Psoas muscle (tissue), 8 donors: ENCODE data around the gene ACP4. TPM values are rescaled to one million over a fixed set of nuclear protein-coding genes. Genes with fewer than 3 reads are reported as not detected.

ENCODE experiments used
- ATAC-seq, 4 donors: fragments of 200-7000 bp; cut with Tn5 transposase; one replicate each; pipeline ENCODE4 v1.9.1; 2020; ENCODE audit warnings: moderate library complexity in 3 of 4, mild to moderate bottlenecking in 2 of 4
- DNase-seq, 2 donors: peaks; one replicate each; pipeline ENCODE4 v3.0.0-alpha.2; 2020
- H3K27ac ChIP-seq: fragments of 200-600 bp; one replicate; pipeline ENCODE4 v1.8.0; 2022
- H3K27me3 ChIP-seq, 3 donors: fragments of 200-600 bp in 1 of 3; one replicate each; pipeline versions ENCODE4 v1.6.1 to v1.8.0; 2013 to 2022; ENCODE audit warnings: low read length in 2 of 3, mild to moderate bottlenecking in 2 of 3, moderate library complexity in 1 of 3; ENCODE audit not compliant: insufficient read depth in 3 of 3
- H3K36me3 ChIP-seq, 2 donors: fragments of 200-600 bp in 1 of 2; one replicate each; pipeline versions ENCODE4 v1.6.1 to v1.8.0; 2013 to 2022; ENCODE audit warnings: low read depth in 1 of 2, mild to moderate bottlenecking in 1 of 2, moderate library complexity in 1 of 2; ENCODE audit not compliant: insufficient read depth in 1 of 2
- H3K4me1 ChIP-seq: fragments of 200-600 bp; one replicate; pipeline ENCODE4 v1.8.0; 2022
- H3K4me3 ChIP-seq: fragments of 200-600 bp; one replicate; pipeline ENCODE4 v1.8.0; 2022; ENCODE audit warnings: mild to moderate bottlenecking
- H3K9me3 ChIP-seq: fragments of 200-600 bp; one replicate; pipeline ENCODE4 v1.8.0; 2022
- WGBS, 3 donors: extraction: QIAGEN DNeasy Blood & Tissue Kit; methylation state at CpG; one replicate each; pipeline versions ENCODE4 v1.1.6 to v1.1.7; 2013; 5-methylcytosine and 5-hydroxymethylcytosine counted together
- intact Hi-C, 2 donors: fragments of 100-400 bp; cut with DNase I; formaldehyde crosslinking; loops; one replicate each; pipeline versions ENCODE4 v1.11.0 to v1.14.2; 2022
- polyA plus RNA-seq, 3 donors: library from polyadenylated mRNA; stranded (reverse); fragments of 200-250 nt; gene quantifications; one replicate each; pipeline ENCODE4 v1.2.3, GENCODE V29; 2013
- total RNA-seq, 4 donors: library from RNA; stranded (reverse); fragmentation: NEBNext Ultra II Directional in 2 of 4; extraction: Animal tissue kit (Norgen Biotek cat#: 25700) in 2 of 4; gene quantifications; one replicate each; pipeline versions ENCODE4 v1.2.1 to v1.2.4, GENCODE V29; 2021 to 2023
- TF ChIP-seq, protein P1 (sequence below): fragments of 200-600 bp; IDR thresholded peaks from one replicate; pipeline ENCODE4 v1.8.0; 2022; ENCODE audit warnings: antibody characterized with exemption
- donor health status: healthy with polysubstance abuse.
- donor health status: DM: no; HTN: no; CAD: no; lungs with moderate emphysema.
- donor health status: Bipolar disorder and iron deficiency.
- donor health status: healthy.
- donor health status: DM: yes; HTN: yes; CAD: no.
- donor health status: DM: no; HTN: no; CAD: no.
- donor health status: DM: no; HTN: no; CAD: no.
- donor health status: DM: yes; HTN: yes; CAD: no.

The ACP4 gene
- total and polyA plus RNA-seq, 7 donors = not detected

DNA sequence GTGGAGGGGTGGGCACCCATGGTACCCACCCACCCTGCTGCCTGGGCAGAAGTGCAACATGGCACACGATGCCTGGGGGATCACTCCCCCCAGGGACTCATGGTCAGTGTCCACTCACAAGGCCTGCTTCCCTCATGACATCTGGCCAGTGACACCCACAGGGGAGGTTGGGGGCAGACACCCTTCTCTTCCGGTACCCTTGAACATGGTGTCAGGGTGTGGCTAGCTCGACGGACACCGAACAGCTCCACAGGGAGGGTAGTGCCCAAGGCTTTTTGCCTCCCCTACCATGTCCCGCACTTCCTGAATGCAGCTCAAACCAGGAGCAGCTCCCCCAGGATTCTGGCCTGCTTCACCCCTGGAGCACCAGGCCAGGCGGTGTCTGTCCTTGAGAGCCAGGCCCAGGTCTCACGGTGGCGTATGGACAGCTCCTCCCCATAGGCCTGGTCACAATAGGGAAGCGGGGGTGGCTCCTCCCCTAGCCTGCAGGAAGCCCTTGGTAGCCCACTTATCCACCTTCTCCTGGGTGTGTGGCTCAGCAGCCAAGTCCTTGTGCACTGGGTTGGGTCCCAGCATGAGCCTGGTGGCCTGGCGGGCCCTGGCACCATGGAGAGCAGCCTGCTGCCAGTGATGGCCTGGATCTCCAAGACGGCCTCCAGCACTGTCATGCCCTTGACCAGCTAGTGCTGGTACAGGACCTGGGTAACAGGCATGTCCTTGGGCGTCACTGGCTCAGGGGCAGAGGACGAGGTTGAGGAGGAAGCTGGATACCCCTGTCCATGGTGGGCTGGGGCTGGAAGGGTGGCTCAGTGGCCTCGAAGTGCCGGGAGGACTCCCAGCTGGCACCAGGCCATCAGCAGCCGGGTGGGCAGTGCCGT lies 7.8 kb downstream of the ACP4 start:
- H3K27ac ChIP-seq = no peak overlapping the region
- intact Hi-C loops = no loop called here
- no peaks in the 10 kb centered on the region for H3K27me3 ChIP-seq
- peaks cover 3 to 59% of the 10 kb centered on the region in 2 donors for H3K36me3 ChIP-seq
- H3K4me3 ChIP-seq = no peak overlapping the region
- H3K4me1 ChIP-seq = peaks cover 6% of the 10 kb centered on the region
- TF ChIP-seq, protein P1, sequence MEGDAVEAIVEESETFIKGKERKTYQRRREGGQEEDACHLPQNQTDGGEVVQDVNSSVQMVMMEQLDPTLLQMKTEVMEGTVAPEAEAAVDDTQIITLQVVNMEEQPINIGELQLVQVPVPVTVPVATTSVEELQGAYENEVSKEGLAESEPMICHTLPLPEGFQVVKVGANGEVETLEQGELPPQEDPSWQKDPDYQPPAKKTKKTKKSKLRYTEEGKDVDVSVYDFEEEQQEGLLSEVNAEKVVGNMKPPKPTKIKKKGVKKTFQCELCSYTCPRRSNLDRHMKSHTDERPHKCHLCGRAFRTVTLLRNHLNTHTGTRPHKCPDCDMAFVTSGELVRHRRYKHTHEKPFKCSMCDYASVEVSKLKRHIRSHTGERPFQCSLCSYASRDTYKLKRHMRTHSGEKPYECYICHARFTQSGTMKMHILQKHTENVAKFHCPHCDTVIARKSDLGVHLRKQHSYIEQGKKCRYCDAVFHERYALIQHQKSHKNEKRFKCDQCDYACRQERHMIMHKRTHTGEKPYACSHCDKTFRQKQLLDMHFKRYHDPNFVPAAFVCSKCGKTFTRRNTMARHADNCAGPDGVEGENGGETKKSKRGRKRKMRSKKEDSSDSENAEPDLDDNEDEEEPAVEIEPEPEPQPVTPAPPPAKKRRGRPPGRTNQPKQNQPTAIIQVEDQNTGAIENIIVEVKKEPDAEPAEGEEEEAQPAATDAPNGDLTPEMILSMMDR = no peak
- H3K9me3 ChIP-seq = no peaks in the 10 kb centered on the region
- WGBS, 3 donors = 73 to 83% (median 79%) methylated on average over 17 to 18 of the region's 18 CpGs
- no peak for DNase-seq
- no peak for ATAC-seq

GRCh38 chr19:50798659-50799546 lies 8.7 kb downstream of the ACP4 start:
- no peak overlapping the region for H3K27ac ChIP-seq
- peaks cover 3 to 59% of the 10 kb centered on the region in 2 donors for H3K36me3 ChIP-seq
- 87 to 90% (median 87%) methylated on average over 20 to 21 of the region's 21 CpGs for WGBS, 3 donors
- H3K4me3 ChIP-seq = no peak overlapping the region
- H3K4me1 ChIP-seq = peaks cover 14% of the 10 kb centered on the region
- no peak for DNase-seq
- TF ChIP-seq, protein P1 = no peak
- ATAC-seq = no peak
- H3K9me3 ChIP-seq = no peaks in the 10 kb centered on the region
- no peaks in the 10 kb centered on the region for H3K27me3 ChIP-seq
- intact Hi-C loops = no loop called here

GRCh38 chr19:50799547-50799851 lies 9.3 kb downstream of the ACP4 start:
- peaks cover 14% of the 10 kb centered on the region for H3K4me1 ChIP-seq
- H3K9me3 ChIP-seq = no peaks in the 10 kb centered on the region
- peaks cover 3 to 59% of the 10 kb centered on the region in 2 donors for H3K36me3 ChIP-seq
- ATAC-seq = no peak
- TF ChIP-seq, protein P1 = no peak
- WGBS, 3 donors = 72 to 80% (median 77%) methylated on average over 3 of the region's 3 CpGs
- H3K27ac ChIP-seq = no peak overlapping the region
- intact Hi-C loops = no loop called here
- H3K4me3 ChIP-seq = no peak overlapping the region
- H3K27me3 ChIP-seq = no peaks in the 10 kb centered on the region
- DNase-seq = no peak

DNA sequence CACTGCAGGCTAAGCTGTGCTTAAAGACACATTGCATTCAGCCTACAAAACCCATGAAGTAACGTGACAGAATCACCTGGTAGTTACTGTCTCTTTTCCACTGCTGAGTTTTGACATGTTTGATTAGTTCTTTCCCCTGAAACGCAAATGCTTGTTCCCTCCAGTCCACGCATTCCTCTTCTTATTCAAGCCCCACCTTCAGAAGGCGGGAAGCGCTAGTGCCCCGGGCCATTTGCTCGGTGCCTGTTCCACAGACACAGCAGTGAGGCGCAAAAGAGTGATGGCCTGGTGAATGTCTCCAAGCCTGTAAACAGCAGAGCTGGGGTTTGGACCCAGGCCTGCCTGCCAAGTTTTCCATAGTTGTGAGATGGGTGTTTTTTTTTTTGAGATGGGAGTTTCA lies 10.9 kb downstream of the ACP4 start:
- no peak for ATAC-seq
- no peaks in the 10 kb centered on the region for H3K9me3 ChIP-seq
- intact Hi-C loops = no loop called here
- peaks cover 17% of the 10 kb centered on the region for H3K4me1 ChIP-seq
- no peak overlapping the region for H3K4me3 ChIP-seq
- H3K36me3 ChIP-seq = peaks cover 3 to 53% of the 10 kb centered on the region in 2 donors
- WGBS, 3 donors = 87 to 91% (median 89%) methylated on average over 8 of the region's 8 CpGs
- no peak overlapping the region for H3K27ac ChIP-seq
- no peak for DNase-seq
- TF ChIP-seq, protein P1 = no peak
- H3K27me3 ChIP-seq = no peaks in the 10 kb centered on the region
